GM18511 (cell line): ENCODE measurements around the gene POU3F3.

ENCODE experiments used
- ATAC-seq: cut with Tn5 transposase; IDR thresholded peaks from one replicate; pipeline ENCODE4 v1.9.1; 2021; ENCODE audit warnings: mild to moderate bottlenecking, moderate library complexity; ENCODE audit not compliant: unreplicated experiment

The POU3F3 gene

DNA sequence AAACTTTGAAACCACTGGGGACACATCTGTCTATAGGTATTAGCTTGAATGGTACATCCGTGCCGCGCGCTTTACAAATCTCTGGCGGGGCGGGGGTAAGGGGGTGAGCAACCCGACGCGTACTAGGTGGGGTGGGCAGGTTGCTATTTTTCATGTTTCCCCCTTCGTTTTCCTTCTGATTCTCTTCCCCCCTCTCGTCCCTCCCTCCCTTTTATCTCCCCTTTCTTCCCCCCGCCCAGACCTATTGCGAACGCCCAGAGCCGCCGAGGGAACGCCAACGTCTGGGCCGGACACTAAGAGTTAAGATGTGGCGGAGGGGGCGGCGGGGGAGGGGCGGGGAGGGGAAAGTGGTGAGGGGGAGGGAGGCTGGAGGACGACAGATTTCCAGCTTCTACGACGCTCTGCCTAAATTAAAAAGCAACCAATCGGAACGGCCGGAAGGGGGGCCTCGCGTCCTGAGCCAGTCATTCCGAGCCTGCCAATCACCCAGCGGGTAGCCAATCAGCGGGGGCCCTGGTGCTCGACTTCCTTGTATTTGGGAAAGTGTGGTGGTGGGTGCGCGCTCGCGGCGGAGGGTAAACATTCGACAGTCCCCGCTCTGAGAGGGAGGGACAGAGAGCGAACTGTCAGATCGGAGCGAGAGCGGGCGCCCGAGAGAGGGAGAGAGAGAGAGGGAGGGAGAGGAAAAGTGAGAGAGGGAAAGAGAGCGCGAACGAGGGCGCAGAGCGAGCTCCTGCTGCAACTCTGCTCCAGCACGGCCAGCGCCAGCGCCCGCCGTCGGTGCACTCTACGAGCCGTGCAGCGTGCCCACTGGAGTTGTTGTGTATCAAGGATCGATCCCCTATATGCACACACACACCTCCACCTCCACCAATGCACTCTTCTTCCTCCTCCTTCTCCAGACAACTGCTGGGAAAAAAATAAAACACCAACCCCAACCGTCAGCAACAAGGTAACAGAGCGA lies at the start of gene POU3F3:
POU3F3 (plus strand) TSS at position 582 of the 964 bp plus-strand sequence. CDS start 1,396 bp downstream, outside the sequence.
- ATAC-seq: no peak

DNA sequence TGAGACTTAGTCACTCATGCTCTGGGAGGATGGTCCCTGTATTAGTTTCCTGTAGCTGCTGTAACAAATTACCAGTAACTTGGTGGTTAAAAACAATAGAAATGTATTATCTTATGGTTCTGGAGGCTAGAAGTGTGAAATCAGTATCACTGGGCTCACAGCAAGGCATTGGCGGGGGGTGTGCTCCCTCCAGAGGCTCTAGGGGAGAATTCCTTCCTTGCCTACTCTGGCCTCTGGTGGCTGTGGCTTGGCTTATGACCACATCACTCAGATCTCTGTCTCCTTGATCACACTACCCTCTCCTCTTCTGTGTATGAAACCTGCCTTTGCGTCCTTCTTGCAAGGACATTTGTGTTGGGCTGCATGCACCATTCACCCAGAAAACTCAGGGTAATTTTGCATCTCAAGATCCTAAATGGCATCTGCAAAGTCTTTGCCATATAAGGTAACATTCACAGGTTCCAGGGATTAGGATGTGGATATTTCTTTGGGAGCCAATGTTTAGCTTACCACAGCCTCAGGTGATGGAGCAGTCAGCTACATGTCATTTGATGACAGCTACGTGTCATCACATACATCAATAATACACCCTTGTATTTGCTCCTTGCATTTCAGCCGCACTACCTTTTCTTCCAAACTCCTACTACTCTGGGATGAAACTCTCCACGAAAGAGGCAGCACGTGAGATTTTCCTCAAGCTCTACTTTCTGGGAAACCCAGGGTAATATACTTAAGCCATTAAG lies 49.6 kb upstream of the POU3F3 start:
- ATAC-seq: no peak

DNA sequence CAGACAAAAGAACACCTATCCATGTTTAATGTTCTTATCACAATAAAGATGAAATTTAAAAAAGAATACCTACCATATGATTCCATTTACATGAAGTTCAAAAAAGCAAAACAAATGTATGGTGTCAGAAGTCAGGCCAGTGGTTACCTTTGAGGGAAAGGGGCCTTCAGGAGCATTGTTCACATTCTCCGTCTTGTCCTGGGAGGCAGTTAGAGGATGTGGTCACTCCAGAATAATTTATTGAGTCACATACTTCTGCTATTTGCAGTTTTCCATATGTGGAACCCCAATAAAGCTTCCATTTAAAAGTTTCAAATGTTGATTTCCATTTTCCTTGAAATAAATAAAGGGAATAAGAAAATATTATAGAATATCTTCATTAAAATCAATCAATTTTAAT lies 41.6 kb upstream of the POU3F3 start:
- no peak for ATAC-seq

DNA sequence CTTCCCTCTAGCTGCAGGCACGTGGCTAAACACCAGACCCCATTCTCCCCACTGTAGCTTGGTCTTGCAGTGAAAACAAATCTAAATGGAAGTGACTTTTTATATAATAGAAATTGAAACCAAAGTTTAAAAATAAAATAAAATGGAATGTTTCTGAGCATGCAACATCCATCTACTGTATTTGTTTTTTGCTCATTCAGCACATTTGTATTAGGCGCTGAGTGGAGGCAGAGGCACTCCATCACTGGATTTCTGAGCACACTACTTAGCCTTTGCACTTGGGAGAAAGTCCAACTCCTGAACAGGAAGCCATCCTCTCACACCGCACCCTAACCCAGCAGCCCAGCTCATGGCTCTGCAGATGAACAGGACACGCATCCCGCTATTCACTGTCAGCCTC lies 37.8 kb upstream of the POU3F3 start:
- no peak for ATAC-seq

DNA sequence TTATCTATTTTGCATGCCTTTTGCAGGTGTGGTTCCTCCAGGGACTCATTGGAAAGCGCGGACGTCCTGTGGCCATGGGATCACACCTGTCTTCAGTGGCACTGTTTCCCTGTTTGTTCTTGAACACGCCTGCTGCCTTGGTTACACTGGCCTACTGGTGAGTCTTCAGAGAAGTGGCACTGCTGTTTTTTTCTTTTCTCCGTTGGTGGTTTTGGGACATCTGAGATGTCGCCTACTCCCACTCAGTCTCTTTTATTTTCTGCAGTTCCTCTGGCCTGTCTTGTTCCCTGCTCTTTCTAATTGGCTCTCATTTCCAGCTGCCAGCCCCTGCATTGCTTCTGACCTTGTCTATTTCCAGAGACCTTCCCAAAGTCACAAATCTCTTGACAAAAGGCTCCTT lies 35.7 kb upstream of the POU3F3 start:
- ATAC-seq: no peak

DNA sequence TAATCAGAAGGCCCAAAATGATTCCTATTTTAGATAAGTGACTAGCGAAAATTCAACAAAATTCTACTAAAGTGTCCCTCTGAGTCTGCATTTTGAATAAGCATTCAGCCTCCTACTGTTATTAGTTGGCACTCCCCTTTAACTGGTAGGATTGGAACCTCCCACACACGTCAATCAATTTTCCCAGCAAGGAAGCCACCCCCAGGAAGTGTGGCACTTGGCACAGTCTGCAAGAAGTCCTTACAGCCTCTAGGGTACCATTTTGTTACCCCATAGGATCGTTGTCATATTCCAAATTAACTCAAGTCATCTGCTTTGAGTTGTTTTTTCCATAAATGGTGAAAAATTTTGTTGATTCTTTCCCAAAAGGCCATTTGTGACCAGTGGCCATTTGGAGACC lies 33.8 kb upstream of the POU3F3 start:
- no peak for ATAC-seq

DNA sequence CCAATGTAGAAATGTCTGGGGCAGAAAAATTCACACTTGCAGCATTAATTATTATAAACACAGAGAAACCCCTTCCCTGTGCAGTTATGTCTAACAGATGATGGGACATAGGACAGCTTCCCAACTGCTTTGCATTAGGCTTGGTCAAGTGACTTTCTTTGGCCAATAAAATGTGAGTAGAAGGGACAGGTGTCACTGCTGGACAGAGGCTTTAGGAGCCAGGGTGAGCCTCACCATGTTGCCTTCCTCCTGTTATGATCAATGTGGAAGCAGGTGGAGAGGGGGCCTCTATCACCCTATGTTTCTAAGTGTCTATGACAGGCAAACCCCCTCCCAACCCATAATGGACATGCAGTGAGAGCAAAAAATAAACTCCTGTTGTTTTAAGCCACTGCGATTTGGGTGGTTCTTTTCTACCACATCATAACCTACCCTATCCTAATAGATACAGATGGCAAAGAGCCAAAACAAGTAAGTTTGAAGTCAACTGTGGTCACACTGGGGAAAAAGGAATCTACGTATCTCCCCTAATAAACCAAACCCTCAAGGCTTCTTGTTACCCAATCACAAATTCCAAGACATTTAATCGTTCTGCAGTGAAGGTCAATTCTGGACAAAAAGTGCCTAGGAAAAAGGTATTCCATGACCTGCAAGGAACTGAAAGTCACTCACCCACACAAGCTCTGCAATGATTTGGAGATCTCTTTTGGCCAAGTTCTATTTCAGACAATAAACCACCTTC lies 28.6 kb upstream of the POU3F3 start:
- ATAC-seq: no peak

DNA sequence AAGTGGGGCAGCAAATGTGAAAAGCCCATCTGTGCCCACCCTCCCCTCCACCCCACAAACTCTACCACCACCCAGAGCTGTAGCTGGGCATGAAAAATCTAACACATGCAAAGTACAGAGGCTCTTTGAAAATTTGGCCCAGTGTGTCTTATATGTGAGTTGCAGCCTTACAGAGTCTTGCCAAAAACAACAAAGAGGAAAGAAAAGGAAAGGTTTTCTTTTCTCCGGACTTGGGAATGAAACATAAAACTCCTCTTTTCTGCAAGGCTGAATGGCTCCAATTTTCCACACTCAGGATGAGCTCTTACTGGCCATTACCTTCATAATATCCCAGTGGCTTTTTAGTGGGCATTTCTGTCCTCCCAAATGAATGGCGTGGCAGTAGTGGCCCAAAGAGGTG lies 27.9 kb upstream of the POU3F3 start:
- ATAC-seq: no peak

DNA sequence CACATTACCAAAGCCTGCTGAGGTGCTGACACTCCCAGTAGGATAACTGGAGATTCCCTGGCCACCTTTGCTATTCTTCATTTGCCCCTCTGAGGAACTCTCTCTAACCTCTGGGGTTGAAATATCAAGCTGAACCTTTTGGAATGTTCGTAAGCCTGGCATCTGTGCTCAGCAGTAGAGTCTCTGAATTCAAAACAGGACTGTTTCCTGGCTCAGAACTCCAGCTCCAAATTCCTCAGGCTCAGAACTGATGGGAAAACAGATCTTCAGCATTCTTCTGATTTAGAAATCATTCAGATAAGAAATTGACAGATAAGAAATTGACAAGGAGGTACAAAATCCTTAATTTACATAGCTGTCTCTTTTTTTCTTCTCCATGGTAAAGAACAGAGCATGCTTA lies 22.2 kb upstream of the POU3F3 start:
- no peak for ATAC-seq

DNA sequence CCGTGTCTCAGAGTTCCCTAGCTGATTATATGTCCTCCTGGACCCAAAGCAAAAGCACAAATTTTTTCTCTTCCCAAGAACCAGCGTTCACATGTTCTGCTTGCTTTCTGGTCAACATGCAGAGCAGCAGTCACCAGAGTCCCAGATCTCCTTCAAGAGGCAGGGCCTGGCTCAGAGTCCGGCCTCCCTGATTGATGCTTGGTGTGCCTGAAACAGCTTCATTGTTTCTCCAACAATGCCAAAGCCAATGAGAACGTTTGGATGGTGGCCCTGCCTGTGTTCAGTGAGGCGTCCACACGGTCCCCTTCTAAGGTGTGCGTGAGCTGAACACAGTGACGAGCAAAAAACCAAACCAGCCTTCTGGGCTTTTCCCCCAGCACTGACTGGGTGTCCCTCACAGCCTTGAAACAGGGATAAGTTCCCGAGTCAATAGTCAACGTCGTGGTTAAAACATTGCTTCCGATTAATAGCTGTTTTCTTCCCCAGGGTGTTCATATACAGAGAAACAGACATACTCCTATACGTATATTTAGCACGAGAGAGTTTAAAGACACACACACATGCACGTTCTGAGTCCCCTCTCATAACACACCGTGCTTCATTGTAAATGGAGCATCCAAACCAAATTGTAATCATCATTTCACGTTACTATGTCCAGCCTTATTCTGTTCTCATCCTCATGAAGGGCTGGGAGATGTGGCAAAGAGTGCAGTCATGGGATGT lies 19.3 kb upstream of the POU3F3 start:
- no peak for ATAC-seq

DNA sequence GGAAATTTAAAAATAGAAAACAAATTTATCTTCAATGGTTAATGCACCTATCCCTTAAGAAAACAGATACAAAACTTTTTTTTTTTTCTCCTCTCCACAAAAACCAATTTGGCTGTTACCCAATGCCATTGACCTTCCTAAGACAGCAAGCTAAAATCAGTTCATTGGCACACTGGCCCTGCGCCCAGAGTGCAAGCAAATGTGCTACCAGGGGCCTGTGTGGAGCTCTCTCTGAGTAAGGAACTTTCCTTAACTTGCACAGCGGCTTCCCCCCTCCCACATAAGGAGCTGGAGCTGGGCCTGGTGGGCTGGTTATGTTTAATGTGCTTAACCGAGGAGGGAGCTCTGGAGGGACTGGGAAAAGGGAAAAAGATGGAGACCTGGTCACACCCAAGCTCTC lies 17.6 kb upstream of the POU3F3 start:
- ATAC-seq: no peak

DNA sequence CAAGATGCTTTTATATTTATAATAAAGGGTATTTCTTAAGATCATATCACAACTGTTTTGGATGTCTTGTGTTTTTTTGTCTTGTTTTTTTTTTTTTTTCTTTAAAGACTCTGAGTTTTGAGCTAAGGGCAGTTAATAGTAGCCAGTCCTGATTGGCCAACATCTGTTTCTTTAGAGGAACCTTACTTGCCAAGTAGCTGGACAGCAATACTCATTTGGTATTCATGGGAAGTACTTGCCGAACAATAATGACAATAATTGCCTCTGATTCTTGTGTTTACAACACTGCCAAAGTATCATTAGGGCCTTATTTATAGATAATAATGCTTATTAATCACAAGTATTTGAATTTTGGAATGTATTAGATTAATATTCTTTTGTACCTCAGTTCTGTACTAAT lies 17.1 kb upstream of the POU3F3 start:
- no peak for ATAC-seq

DNA sequence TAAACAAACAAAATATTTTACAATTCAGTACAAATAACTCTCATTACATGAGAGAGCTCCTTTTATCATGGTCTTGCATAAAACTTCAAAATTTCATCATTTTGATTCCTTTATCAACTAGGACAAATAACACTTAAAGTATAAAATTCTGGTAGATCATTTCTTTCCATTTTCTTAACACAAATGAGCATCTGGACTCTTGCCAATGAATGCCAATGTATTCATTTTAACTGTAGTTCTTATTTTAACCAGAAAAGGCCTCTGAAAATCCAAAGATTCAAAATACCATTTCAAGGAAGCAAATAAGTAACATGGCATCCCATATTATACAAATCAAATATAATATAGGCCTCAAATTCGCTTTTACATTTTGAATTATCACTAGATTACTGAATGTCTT lies 13.8 kb upstream of the POU3F3 start:
- ATAC-seq: no peak

DNA sequence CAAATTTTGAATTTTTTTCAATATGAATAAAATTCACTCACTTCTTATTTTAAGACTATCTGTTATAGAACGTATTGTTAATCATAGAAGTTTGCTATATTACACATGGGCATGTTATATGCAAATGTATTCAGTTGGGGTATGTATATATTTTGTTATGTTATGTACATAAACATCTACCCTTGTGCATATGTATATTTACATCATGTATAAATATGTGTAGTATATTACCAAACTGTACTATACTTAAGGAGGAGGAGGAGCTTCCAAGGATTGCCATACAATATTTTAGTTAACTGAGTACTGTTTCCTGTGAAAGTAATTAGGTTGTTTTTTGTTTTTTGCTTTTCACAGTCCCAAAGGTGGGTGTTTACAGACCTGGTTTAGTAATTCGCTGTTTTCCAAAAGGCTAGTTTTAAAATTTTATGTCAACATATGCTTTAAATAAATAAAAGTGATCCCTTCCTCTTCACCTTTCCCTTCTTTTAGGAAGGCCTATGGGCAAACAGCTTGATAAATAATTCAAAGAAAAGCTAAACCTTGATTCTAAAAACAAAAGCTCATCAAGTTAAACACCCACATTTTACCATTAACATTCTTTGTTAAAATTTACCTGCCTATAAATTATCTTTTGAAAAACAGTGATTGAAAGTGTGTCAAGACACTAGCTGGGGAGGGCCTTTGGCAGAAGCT lies 12.9 kb upstream of the POU3F3 start:
- ATAC-seq: no peak

DNA sequence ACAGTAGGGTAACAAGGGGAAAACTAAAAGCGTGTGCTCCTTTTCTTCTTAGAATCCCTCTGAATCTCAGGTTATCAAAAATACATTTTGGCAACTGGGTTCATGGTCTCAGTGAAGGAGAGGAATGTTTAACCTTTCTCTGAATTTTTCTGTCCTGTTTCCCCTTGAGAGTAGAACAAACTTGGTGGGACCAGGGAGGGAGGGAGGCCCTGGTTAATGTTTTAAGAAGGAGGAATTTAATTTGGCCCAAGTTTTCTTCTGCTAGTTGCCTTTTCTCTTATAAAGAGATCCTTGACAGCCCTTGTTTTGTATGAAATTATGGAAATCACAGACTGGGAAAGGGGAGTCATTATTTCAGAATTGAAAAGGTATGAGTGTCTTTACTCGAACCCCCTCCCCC lies 12.2 kb upstream of the POU3F3 start:
- ATAC-seq: no peak

DNA sequence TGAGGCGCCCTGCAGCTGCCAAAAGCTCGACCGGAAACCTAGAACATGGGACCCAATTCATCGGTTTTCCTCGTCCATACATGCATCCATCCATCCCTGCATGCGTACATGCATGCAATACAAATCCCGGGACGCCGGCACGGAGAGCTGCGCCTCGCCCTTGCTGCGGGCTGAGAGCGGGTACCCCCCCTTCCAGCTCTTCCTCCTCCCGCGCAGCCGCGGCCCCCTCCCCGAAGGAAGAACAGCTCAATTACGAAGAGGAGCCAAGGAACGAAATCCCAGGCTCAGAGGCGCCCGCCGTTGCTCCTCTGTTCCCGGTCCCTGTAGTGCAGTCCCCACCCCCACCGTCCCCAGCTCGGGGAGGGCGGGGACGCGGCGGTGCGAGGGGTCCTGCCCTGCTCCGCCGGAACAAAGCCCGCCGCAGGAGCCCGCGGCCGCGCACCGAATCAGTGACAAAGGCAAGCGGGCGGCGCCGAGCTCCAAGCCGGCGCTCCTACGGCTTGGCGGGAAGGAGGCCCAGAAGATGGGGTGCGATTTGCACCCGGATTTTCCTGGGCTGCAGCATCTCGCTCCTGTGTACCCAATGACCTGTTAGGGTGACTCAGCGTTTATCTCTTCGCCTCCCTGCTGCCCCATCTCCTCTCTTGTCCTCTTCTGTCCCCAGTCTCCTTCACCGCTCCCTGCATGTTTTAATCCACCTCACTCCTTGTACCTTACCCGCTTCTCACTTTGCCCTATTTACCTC lies 8.9 kb upstream of the POU3F3 start:
- ATAC-seq: no peak

DNA sequence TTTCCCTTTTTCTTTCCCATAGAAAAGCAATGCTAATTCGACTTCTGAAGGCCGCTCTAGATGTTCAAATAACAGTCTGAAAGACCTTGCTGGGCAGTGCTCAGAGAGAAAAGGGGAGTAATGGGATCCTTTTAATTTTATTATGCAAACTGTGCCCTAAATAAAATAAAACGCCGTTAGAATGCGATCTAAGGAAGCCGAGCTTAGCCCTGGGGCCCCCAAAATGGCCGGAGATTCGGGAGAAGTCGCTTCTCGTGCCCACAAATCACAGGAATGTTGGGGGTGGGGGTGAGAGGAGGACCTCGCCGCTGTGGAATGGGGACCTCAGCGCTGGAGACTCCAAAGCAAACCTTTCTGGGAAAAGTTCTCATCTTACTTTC lies 8.4 kb upstream of the POU3F3 start:
- ATAC-seq: no peak

DNA sequence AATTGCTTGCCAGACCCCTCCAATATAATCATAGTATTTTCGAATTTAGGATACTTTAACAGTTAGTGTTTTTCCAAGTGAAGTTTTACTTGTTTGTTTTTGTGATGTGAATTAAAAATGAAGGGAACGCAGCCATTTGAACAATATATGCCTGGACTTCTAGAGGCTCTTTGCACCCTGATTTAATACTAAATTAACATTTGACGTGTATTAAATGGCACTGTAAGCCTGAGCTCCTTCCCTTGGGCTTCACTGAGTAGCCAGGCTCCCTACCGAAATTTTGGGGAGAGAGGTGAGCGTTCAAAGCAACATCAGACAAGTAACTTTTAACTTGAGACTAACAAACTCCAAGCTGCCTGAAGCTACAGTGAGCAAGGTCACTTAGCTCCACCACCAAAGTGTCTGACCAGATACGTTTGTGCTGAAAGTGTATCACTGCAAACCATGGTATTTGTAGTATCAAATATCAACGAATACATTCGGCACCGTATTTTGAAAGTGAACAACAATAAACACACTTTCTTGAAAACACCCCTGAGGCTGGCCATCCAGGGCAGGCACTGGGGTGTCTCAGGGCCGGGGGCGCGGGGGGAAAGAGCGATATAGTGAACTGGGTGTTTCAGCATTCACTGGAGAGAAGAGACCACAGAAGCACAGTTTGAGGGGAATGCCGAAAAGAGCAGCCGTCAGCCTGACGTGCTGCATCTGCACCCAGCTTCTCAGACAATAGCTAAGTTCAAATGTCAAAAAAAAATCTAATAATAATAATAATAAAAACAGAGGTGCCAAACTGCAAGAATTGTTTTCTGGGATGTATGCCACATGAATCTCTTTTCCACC lies 7.7 kb upstream of the POU3F3 start:
- no peak for ATAC-seq
